Sigmoid colon (tissue), 4 donors: ENCODE data around the gene NKIRAS1.

Experiments used
- EP300 ChIP-seq, 4 donors: sonication (generic); formaldehyde crosslinking; IDR thresholded peaks; one replicate each; pipeline ENCODE4 v1.6.1; 2017; ENCODE audit warnings: antibody characterized with exemption in 4 of 4
- TF ChIP-seq, protein P1 (sequence below), 4 experiments: fragments of 450-650 bp in 3 of 4; fragments of 200-600 bp in 1 of 4; IDR thresholded peaks; one replicate each; pipeline ENCODE4 v1.5.1; 2016 to 2019; ENCODE audit warnings: antibody characterized with exemption in 4 of 4, mild to moderate bottlenecking in 3 of 4, moderate library complexity in 2 of 4

DNA sequence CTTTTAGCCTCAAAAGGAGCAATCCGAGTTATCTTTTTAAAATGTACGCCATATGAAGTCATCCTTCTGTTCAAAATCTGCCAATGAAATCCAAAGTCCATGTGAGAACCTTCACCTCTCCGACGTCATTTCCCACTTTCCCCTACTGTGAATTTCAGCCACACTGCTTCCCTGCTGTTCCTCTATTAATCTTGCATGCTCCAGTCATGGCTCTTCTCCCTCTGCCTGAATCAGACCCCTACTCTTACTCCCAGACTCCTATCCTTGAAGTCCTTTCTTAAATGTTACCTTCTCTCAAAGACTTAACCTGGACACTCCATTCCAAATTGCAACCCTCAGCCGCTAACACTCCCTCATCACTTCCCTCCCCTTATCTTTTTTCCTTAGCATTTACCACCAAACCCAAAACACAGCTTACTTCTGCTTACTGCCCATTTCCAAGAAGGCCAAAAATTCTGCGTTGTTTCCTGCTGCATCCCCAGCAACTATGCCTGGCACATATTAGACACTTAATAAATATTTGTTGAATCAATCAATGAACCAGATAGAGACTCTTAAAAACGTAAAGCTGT lies 1.2 kb downstream of the NKIRAS1 start:
- TF ChIP-seq, protein P1, sequence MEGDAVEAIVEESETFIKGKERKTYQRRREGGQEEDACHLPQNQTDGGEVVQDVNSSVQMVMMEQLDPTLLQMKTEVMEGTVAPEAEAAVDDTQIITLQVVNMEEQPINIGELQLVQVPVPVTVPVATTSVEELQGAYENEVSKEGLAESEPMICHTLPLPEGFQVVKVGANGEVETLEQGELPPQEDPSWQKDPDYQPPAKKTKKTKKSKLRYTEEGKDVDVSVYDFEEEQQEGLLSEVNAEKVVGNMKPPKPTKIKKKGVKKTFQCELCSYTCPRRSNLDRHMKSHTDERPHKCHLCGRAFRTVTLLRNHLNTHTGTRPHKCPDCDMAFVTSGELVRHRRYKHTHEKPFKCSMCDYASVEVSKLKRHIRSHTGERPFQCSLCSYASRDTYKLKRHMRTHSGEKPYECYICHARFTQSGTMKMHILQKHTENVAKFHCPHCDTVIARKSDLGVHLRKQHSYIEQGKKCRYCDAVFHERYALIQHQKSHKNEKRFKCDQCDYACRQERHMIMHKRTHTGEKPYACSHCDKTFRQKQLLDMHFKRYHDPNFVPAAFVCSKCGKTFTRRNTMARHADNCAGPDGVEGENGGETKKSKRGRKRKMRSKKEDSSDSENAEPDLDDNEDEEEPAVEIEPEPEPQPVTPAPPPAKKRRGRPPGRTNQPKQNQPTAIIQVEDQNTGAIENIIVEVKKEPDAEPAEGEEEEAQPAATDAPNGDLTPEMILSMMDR (IDR thresholded peaks at IDR 0.05): no peak
- TF ChIP-seq EP300 (IDR thresholded peaks at IDR 0.05): no peak
